ENCODE measurements around the gene CCDC85B.
"Not testable (repeated sequence)": the region's sequence is repeated elsewhere in the genome, so short reads cannot be mapped to it uniquely, and the experiment has no call there.

Gene CCDC85B

GRCh38 chr11:65887723-65888162, 2.7 kb upstream of the CCDC85B start:
- DNase-seq = no peak

- DNase-seq = peak; percentile 97 to 98
Measured at GRCh38 chr11:65888163-65888814, 2.2 kb upstream of the CCDC85B start, which contains the start of gene FIBP. FIBP (minus strand) TSS chr11:65888471; CDS start chr11:65888418, 53 bp downstream.

DNA sequence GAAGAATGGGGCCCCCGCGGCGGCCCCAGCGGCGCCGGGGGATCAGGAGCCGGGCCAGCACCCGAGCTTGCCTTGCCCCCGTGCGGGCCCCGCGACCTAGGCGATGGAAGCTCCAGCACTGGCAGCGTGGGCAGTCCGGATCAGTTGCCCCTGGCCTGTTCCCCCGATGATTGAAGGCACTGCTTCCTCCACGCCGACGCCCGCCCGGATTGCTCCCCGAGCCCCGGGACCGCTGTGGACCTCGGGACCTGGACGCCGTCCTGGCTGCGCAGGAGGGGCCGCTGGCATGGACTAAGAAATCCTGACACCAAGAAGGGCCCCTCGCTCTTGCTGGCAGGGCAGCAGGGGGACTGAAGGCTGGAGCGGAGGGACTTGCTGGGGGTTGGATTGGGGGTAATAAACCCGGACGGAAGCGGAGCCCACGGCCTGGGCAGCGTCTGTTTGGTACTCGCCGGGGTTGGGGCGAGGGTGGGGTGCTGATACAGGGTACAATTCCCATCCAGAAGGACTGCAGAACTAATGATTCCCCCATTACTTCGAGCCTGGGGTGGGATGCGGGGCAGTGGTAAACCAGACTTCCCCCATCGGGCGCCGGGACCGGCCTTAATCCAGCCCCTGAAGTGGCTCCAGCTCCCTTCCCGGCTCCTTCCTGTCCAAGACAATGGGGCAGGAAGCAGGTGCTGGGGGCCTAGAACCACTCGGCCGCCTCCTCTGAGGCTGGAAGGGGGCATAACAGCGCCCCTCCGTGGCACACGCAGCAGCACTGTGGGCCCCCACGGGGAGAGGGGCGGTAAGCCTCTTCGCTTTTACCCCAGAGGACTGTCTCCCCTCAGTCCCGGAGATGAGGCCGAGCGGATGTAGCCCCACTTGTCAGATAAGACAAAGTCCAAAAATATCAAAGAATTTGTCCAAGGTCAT, 1.0 kb downstream of the CCDC85B start:
- peak; percentile 46 to 62 for DNase-seq

DNA sequence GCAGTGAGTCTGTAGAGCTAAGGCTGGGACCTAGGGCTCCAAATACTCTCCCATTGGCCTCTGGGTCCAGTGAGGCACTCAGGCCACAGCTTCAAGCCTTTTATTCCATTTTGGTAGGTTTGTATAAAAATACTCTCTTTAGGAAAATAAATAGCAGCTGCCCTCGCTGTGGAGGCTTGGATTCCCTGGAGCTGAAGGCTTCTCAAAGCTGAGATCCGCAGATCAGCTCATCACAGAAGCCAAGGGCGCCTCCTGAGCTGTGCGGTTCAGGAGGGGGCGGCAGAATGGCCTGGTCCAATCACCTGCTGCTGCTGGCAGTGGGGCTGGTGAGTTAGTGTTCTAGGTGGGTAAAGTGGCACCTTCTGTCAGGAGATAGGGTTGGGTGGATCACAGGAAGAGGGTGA, 1.7 kb downstream of the CCDC85B start:
- not testable (repeated sequence) for DNase-seq

- no peak for DNase-seq
Measured at GRCh38 chr11:65892661-65893317, 2.3 kb downstream of the CCDC85B start.

DNA sequence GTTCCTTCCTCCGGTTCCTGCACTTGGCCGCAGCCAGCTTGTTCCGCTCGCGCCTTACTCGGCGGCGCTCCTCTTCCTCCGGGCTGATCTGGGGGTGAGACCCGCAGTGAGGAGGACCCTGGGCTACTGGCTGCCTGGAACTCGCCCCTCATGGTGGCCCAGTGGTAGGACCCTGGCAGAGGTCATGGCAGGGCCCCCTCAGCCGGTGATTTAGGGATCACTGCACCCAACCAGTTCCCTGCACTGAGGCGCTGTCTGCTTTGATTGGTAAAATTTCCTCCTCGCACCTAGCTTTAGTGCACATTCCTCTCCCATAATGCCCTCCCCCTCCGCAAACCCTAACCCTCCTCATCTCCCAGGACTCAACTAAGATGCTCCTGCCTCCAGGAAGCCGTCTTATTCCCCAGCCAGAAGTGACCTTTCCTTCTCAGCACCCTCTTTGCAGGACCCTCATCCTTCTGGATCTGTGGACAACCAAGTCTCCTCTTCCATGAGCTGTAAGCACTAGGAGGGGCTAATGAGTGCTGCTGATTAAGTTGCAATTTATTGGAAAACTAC, 3.6 kb downstream of the CCDC85B start:
- DNase-seq = no peak

DNA sequence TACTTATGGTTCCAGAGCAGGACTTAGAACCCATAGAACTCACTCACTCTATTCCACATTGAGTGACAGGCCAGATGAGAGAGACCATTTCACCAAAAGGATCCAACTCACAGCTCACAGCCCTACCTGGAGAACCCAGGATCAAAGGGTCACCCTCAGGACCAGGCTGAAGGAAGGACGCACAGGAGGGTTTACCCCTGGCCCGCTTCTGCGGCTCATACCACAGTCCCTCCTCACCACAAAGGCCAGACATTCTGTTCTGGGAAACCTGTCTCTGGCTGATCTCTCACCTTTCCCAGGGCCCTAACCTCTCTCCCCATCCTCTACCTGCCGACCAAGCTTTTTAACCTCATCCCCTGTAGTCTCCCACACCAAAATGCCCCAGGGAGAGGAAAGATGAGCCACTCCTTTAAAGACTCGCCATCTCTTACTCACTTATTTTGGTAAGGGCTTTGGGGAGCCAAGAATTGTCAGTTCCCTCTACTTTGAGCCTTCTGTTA, 5.1 kb downstream of the CCDC85B start:
- no peak for DNase-seq

DNA sequence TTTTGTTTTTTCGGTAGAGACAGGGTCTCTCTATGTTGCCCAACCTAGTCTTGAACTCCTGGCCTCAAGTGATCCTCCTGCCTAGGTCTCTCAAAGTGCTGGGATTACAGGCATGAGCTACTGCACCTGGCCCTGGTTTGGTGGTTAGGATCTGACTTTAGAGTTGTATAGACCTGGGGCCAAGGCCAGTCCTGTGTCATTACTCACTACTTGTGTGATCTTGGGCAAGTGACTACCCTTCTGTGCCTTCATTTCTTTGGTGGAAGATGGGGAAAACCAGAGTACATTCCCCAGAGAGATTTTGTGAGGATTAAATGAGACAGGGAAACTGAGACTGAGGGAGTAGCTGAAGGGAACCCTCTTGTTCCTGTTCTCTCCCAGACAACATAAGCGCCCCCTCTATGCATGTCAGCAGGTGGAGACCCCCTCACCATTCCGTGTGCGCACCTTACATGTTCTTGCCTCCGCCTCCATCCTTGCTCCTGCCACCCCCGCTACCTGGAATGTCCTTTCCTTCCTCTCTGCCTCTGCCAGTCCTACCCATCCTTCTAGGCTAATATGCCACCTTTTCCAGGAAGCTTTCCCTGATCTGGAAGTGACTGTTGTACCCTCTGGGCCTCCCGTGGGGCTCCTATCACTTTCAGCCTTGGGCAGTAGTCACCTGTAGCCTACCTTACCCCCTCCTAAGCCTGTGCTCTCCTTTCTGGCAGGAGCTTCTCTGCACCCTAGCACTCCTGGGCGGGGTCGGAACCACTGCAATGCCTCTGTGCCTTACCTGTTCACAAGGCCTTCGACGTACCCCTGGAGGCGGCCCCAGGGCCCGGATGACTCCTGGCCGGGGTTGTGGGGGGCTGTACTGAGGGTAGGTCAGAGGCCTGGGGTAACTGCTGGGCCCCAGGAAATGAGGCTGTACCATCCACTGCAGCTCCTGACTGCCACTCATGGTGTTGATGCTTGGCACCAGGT, 5.8 kb downstream of the CCDC85B start:
- DNase-seq = no peak

GRCh38 chr11:65897020-65897471, 6.6 kb downstream of the CCDC85B start:
- no peak for DNase-seq

- no peak for DNase-seq
Measured at GRCh38 chr11:65898656-65899355, 8.3 kb downstream of the CCDC85B start.

- peak; percentile 79 to 85 for DNase-seq
Measured at GRCh38 chr11:65899356-65900124, 9.1 kb downstream of the CCDC85B start.

GRCh38 chr11:65900125-65900898, 9.8 kb downstream of the CCDC85B start, which contains the start of gene FOSL1:
FOSL1 (minus strand) TSS chr11:65900388; CDS start chr11:65900339, 49 bp downstream.
- peak; percentile 94 to 97 for DNase-seq

- DNase-seq = no peak
Measured at GRCh38 chr11:65900899-65901180, 10.4 kb downstream of the CCDC85B start.

- DNase-seq = no peak
Measured at GRCh38 chr11:65903068-65903481, 12.6 kb downstream of the CCDC85B start.

DNA sequence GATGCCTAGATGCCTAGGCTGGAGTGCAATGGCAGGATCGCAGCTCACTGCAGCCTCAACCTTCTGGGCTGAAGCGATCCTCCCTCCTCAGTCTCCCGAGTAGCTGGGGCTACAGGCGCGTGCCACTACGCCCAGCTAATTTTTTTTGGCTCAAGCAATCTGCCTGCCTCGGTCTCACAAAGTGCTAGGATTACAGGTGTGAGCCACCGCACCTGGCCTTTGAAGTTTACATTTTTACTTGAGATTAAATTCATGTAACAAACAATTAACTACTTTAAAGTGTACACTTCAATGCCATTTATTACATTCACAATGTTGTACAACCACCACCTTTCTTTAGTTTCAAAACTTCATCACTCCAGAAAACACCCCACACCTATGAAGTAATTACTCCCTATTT, 13.2 kb downstream of the CCDC85B start:
- DNase-seq = no peak

GRCh38 chr11:65906602-65907001, 16.1 kb downstream of the CCDC85B start:
- no peak for DNase-seq

- DNase-seq = no peak
Measured at GRCh38 chr11:65907878-65908277, 17.4 kb downstream of the CCDC85B start.

- DNase-seq = no peak
Measured at GRCh38 chr11:65911682-65912568, 21.5 kb downstream of the CCDC85B start.

Measured in stimulated activated CD4-positive, alpha-beta T cell treated with anti-CD3 and anti-CD28 coated beads, Interleukin-2, amount 100 ng/mL, for 24 hours (primary cell).